ENCODE measurements around the gene NONO.
A peak's percentile ranks its signal among the peaks of the same experiment; 100 is the strongest.

Gene NONO, protein sequence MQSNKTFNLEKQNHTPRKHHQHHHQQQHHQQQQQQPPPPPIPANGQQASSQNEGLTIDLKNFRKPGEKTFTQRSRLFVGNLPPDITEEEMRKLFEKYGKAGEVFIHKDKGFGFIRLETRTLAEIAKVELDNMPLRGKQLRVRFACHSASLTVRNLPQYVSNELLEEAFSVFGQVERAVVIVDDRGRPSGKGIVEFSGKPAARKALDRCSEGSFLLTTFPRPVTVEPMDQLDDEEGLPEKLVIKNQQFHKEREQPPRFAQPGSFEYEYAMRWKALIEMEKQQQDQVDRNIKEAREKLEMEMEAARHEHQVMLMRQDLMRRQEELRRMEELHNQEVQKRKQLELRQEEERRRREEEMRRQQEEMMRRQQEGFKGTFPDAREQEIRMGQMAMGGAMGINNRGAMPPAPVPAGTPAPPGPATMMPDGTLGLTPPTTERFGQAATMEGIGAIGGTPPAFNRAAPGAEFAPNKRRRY

DNA sequence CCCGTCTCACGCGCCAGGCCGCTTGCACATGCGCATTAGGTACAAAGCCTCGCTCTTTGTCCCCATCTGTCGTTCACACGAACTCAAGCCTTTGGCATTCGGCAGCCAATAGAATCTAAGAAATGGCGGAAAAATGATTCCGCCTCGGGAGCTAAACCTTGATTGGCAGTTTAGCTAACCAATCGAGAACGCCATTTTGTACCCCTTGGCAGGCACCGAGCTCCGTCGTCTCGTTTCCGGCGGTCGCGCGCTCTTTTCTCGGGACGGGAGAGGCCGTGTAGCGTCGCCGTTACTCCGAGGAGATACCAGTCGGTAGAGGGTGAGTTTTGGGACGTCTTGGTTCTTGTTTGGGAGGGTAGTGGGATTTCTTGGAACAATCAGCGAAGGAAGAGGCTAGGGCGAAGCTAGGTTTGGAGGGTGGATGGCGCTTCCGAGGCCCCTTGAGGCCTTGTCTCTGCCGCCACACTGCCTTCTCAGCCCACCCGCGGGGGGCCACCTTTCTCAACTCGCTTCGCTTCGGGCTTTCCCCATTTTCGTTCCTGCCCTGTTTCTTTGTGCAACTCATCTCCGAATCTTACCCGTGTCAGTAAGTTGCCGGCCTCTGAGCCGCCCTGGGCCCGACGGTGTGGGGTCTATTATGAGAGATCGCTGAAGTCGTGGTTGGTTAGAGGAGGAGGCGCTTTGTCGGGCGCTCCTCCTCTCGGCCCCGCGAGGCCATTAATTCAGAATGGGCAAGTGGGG, at the start of gene NONO:
Gene NONO (plus strand): TSS at position 233 of the 741 bp plus-strand sequence. CDS start 7,003 bp downstream, outside the sequence.
- Histone ChIP-seq H3K27ac (peak within 1 kb of the TSS; percentile 91), H3K9me3 (ENCODE audit: severe bottlenecking) (peaks cover 2% of the 10 kb centered on the region)
- TF ChIP-seq, protein P1, sequence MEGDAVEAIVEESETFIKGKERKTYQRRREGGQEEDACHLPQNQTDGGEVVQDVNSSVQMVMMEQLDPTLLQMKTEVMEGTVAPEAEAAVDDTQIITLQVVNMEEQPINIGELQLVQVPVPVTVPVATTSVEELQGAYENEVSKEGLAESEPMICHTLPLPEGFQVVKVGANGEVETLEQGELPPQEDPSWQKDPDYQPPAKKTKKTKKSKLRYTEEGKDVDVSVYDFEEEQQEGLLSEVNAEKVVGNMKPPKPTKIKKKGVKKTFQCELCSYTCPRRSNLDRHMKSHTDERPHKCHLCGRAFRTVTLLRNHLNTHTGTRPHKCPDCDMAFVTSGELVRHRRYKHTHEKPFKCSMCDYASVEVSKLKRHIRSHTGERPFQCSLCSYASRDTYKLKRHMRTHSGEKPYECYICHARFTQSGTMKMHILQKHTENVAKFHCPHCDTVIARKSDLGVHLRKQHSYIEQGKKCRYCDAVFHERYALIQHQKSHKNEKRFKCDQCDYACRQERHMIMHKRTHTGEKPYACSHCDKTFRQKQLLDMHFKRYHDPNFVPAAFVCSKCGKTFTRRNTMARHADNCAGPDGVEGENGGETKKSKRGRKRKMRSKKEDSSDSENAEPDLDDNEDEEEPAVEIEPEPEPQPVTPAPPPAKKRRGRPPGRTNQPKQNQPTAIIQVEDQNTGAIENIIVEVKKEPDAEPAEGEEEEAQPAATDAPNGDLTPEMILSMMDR (IDR thresholded peaks at IDR 0.05; ENCODE audit: low read depth, low read length), result no peak

DNA sequence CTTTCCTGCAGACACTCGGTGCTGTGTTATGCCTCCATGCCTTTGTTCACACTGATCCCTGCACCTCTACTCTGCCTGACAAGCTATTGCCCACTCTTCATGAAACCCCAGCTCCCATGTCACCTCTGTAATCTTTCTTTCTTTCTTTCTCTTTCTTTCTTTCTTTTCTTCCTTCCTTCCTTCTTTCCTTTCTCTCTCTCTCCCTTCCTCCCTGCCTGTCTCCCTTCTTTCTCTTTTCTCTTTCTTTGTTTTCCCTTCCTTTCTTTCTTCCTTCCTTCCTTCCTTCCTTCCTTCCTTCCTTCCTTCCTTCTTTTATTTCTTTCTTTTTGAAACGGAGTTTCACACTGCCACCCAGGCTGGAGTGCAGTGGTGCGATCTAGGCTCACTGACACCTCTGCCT, 48.0 kb upstream of the NONO start:
- Histone ChIP-seq H3K4me3 (ENCODE audit: low read depth, low read length) (no peak overlapping the region), H3K9me3 (ENCODE audit: severe bottlenecking) (no peaks in the 10 kb centered on the region), H3K27ac (no peak overlapping the region), H3K27me3 (ENCODE audit: insufficient read depth, low read depth, severe bottlenecking) (peaks cover 5% of the 10 kb centered on the region), H3K36me3 (peaks cover 4% of the 10 kb centered on the region)
- TF ChIP-seq, protein P1 (IDR thresholded peaks at IDR 0.05; ENCODE audit: low read depth, low read length), result no peak
- DNase-seq, result no peak

More for the DNA sequence above, at the start of gene NONO:
- Histone ChIP-seq H3K4me3 (ENCODE audit: low read depth, low read length) (peak within 1 kb of the TSS; percentile 72), H3K36me3 (peaks cover 31% of the 10 kb centered on the region), H3K27me3 (ENCODE audit: insufficient read depth, low read depth, severe bottlenecking) (peaks cover 4% of the 10 kb centered on the region)
- peak; percentile 92 for DNase-seq

DNA sequence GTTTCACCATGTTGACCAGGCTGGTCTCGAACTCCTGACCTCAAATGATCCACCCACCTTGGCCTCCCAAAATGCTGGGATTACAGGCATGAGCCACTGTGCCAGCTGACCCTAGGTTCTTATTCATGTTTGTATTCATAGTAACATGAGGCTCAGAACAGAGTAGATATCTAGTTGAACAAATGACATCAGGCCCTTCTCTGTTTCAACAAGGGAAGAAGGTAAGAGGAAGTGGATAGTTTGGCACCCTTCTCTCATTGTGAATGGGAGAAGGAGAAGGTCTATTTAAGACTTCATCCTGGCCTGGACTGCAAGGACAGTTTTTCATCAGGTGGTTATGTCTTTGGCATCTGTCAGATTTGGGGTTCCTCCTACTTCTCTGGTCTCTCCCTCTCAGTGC, 46.6 kb upstream of the NONO start:
- Histone ChIP-seq H3K27me3 (ENCODE audit: insufficient read depth, low read depth, severe bottlenecking) (peaks cover 8% of the 10 kb centered on the region), H3K9me3 (ENCODE audit: severe bottlenecking) (no peaks in the 10 kb centered on the region), H3K36me3 (peaks cover 5% of the 10 kb centered on the region), H3K4me3 (ENCODE audit: low read depth, low read length) (no peak overlapping the region), H3K27ac (no peak overlapping the region)
- no peak for DNase-seq
- TF ChIP-seq, protein P1 (IDR thresholded peaks at IDR 0.05; ENCODE audit: low read depth, low read length), result no peak

DNA sequence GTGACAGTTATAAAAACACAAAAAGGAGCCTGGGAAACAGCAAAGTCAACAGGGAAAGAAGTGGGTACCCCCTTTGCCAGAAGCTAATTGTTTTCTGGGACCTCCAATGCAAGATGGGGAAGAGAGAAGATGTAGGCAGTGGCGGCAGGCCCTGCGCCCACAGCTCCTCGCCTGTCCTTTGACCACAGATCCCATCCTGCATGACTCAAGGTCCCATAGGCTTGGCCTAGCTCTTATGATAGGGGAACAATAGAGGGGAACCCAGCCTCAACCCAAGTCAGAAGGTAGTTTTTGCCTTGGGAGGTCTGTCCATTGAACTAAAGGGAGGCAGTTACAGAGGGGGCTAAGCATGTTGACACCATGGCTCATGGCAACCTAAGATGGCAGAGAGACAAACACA, 43.7 kb upstream of the NONO start:
- TF ChIP-seq, protein P1 (IDR thresholded peaks at IDR 0.05; ENCODE audit: low read depth, low read length), result no peak
- Histone ChIP-seq H3K27me3 (ENCODE audit: insufficient read depth, low read depth, severe bottlenecking) (peaks cover 4% of the 10 kb centered on the region), H3K9me3 (ENCODE audit: severe bottlenecking) (no peaks in the 10 kb centered on the region), H3K27ac (no peak overlapping the region), H3K4me3 (ENCODE audit: low read depth, low read length) (no peak overlapping the region), H3K36me3 (peaks cover 13% of the 10 kb centered on the region)
- no peak for DNase-seq

GRCh38 chrX:71241301-71241700, 42.1 kb upstream of the NONO start:
- peaks cover 21% of the 10 kb centered on the region for H3K36me3 ChIP-seq
- TF ChIP-seq, protein P1 (IDR thresholded peaks at IDR 0.05; ENCODE audit: low read depth, low read length), result no peak
- H3K9me3 ChIP-seq (ENCODE audit: severe bottlenecking), result no peaks in the 10 kb centered on the region
- H3K4me3 ChIP-seq (ENCODE audit: low read depth, low read length), result no peak overlapping the region
- DNase-seq, result no peak
- H3K27ac ChIP-seq, result no peak overlapping the region
- H3K27me3 ChIP-seq (ENCODE audit: insufficient read depth, low read depth, severe bottlenecking), result peaks cover 4% of the 10 kb centered on the region
